Right atrium auricular region (tissue), 2 donors: ENCODE data around the gene SCG3. TPM values are rescaled to one million over a fixed set of nuclear protein-coding genes. Genes with fewer than 3 reads are reported as not detected.
A peak's percentile ranks its signal among the peaks of the same experiment; 100 is the strongest.

Experiments used
- DNase-seq: peaks from one replicate; pipeline ENCODE4 v3.0.0-alpha.2; 2019; ENCODE audit warnings: low spot score
- H3K27ac ChIP-seq, 2 donors: fragments of 200-600 bp; sonication (generic); 1 replicate in 1 of 2; 2 replicates in 1 of 2; pipeline ENCODE4 v1.5.1; 2016 to 2019
- H3K27me3 ChIP-seq, 2 donors: fragments of 200-600 bp; sonication (generic); one replicate each; pipeline versions ENCODE4 v1.5.1 to v1.6.0; 2017 to 2019
- H3K36me3 ChIP-seq: fragments of 200-600 bp; sonication (generic); one replicate; pipeline ENCODE4 v1.5.1; 2016
- H3K4me1 ChIP-seq, 2 donors: fragments of 200-600 bp; sonication (generic); one replicate each; pipeline versions ENCODE4 v1.5.1 to v1.6.0; 2017 to 2019
- H3K4me3 ChIP-seq, 2 donors: fragments of 200-600 bp; sonication (generic); 1 replicate in 1 of 2; 2 replicates in 1 of 2; pipeline ENCODE4 v1.5.1; 2017 to 2019; ENCODE audit warnings: mild to moderate bottlenecking in 1 of 2, moderate library complexity in 1 of 2
- H3K9me3 ChIP-seq, 2 donors: fragments of 200-600 bp; sonication (generic); one replicate each; pipeline ENCODE4 v1.5.1; 2019
- total RNA-seq, 2 donors: library from RNA; depleted of rRNA; stranded (reverse); fragments of >200 nt; gene quantifications; one replicate each; pipeline ENCODE4 v1.1.0, GENCODE V29; 2016
- TF ChIP-seq, protein P1 (sequence below), 2 donors: fragments of 200-600 bp; sonication (generic); IDR thresholded peaks; one replicate each; pipeline ENCODE4 v1.5.1; 2019; ENCODE audit warnings: antibody characterized with exemption in 2 of 2

The SCG3 gene
- total RNA-seq, 2 donors from 2014 or later: not detected

DNA sequence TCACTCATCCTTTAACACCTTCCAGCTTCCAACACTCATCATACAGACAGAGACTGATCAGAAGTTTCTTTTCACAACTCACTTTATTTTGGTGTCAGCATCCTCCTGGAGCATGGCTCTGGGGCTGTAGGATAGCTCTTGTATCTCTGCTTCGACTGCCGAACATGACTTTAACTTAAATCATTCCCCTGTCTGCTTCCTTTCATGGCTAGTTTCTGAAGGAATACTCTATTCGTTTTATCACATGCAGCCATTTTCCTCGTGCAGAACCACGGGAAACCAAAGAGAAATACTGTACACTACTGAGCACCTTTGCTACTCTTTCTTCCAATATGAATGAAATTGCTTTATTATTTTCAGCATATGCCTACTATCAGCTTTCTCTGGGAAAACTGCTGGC, 68.0 kb downstream of the SCG3 start:
- Histone ChIP-seq H3K4me1 (peaks cover 0 to 12% of the 10 kb centered on the region in 2 donors), H3K27ac (no peak overlapping the region), H3K27me3 (no peaks in the 10 kb centered on the region), H3K9me3 (no peaks in the 10 kb centered on the region), H3K4me3 (no peak overlapping the region), H3K36me3 (no peaks in the 10 kb centered on the region)
- no peak for DNase-seq
- TF ChIP-seq, protein P1, sequence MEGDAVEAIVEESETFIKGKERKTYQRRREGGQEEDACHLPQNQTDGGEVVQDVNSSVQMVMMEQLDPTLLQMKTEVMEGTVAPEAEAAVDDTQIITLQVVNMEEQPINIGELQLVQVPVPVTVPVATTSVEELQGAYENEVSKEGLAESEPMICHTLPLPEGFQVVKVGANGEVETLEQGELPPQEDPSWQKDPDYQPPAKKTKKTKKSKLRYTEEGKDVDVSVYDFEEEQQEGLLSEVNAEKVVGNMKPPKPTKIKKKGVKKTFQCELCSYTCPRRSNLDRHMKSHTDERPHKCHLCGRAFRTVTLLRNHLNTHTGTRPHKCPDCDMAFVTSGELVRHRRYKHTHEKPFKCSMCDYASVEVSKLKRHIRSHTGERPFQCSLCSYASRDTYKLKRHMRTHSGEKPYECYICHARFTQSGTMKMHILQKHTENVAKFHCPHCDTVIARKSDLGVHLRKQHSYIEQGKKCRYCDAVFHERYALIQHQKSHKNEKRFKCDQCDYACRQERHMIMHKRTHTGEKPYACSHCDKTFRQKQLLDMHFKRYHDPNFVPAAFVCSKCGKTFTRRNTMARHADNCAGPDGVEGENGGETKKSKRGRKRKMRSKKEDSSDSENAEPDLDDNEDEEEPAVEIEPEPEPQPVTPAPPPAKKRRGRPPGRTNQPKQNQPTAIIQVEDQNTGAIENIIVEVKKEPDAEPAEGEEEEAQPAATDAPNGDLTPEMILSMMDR (IDR thresholded peaks at IDR 0.05): no peak

DNA sequence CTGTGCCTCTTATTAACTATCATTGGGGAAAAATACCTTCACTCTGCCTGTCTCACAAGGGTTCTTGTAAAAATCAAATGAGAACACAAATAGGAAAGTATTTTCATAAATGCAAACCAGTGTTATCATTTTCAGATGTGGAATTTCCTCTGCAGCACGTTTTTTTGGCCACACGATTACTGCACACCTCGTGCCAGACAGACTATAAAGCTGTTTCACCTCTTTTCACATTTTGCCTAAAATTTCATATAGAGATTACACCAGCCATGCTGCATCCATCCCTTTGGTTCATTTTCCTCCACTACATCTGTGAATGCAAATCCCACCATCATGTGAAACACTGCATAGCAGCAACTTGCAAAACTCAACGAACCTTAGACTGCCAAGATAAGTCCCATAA, 68.9 kb downstream of the SCG3 start:
- H3K4me3 ChIP-seq: no peak overlapping the region
- TF ChIP-seq, protein P1 (IDR thresholded peaks at IDR 0.05): no peak
- no peaks in the 10 kb centered on the region for H3K9me3 ChIP-seq
- H3K27ac ChIP-seq: no peak overlapping the region
- H3K4me1 ChIP-seq: peaks cover 0 to 12% of the 10 kb centered on the region in 2 donors
- no peaks in the 10 kb centered on the region for H3K36me3 ChIP-seq
- DNase-seq: no peak
- no peaks in the 10 kb centered on the region for H3K27me3 ChIP-seq

DNA sequence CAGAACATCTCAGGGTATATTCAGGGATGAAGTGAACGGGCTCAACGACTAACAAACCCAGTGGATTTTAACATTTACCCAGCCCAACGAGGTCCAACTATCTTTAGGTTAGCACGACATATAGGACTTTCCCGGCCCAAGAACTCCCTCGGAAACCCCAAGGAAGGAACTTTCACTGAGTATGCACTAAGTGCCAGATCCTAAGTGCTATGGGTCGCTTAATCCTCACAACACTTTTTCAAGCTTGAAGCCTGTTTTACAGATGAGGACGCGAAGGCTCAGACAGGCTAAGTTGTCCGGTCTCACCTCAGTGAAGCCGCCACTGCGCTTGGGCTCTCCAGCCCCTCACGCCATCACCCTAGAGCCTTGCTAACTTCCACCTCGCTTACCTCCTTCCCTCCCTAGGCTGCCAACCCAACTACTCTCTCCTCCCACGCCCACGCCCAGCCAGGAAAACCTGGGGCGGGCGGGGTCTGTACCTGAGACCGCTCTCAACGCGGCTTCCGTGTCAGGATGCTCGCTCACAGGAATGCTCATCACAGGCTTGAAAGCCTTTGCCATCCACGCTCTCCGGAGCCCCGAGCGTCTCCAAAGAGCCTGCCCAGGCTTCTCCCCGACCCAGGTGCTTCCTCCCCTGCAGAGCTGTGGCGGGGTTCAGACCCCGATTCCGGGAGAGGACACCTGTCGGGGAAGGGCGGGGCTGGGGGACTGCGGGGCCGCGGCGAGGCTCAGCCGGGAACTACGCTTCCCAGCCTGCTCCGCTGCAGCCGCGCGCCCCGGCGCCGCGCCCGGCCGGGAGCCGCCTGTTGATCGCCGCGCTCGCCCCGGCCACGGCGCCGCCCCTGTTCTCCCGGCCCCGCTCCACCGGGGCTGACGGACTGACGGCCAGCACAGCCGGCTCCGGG, 69.7 kb downstream of the SCG3 start, which contains the start of gene TMOD2:
TSS of gene TMOD2 (plus strand) at position 806 of the 905 bp plus-strand sequence. CDS start 14,845 bp downstream, outside the sequence.
- no peak for DNase-seq
- TF ChIP-seq, protein P1 (IDR thresholded peaks at IDR 0.05): no peak

DNA sequence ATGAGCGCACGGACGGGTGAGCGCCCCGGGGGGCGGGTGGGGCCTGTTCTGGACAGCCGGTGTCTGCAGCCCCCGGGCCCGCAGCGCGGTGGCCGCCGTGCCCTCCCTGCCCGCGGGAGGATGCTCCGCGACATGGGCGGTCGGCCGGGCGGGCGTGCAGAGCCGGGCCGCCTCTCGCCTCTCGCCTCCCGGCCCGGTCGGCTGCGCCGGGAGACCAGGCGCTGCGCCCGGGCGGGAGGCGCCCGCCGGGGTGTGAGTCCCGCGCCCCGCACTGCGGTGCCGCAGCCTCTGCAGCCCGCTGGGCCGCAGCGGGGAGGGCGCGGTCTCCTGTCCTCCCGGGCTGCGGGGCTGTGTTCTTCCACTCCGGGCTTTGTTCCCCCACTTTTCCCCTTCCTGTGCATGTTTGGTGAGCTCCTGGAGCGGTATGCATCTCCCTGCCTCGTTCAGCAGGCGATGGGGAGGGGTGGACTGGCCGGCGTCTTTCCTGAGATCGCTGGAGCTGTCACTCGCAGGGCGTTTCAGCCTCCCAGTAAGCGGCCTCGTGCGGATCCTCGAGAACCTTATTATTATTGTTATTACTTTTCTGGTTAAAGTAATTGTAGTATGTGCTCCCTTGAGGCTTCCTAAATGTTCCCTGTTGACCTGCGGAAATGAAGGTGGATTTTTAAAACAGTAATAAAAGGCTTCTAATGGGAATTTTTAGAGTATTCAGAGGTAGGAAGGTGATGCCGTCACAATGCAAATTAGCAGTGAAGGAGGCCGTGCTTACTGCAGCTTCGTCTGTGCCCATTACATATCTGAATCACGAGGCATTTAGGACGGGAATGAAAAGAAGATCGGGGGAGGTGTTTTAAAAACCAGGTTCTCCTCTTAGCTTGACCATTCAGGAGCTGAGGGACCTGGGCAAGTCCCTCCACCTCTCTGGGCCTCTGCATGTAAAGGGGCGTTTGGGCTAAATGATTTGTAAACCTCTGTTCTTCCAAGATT, 70.7 kb downstream of the SCG3 start:
- peak overlapping the region; percentile 70 to 90 for H3K4me3 ChIP-seq
- no peaks in the 10 kb centered on the region for H3K36me3 ChIP-seq
- no peaks in the 10 kb centered on the region for H3K27me3 ChIP-seq
- peak overlapping the region; percentile 33 to 55 for H3K27ac ChIP-seq
- TF ChIP-seq, protein P1 (IDR thresholded peaks at IDR 0.05): no peak
- no peak for DNase-seq
- no peaks in the 10 kb centered on the region for H3K9me3 ChIP-seq
- H3K4me1 ChIP-seq: peaks cover 0 to 12% of the 10 kb centered on the region in 2 donors

More for the DNA sequence above, 69.7 kb downstream of the SCG3 start, which contains the start of gene TMOD2:
- Histone ChIP-seq H3K27ac (peak within 1 kb of the TSS; percentile 33 to 55), H3K27me3 (no peaks in the 10 kb centered on the region), H3K4me1 (peaks cover 0 to 12% of the 10 kb centered on the region in 2 donors), H3K9me3 (no peaks in the 10 kb centered on the region), H3K4me3 (peak within 1 kb of the TSS; percentile 70 to 90), H3K36me3 (no peaks in the 10 kb centered on the region)

DNA sequence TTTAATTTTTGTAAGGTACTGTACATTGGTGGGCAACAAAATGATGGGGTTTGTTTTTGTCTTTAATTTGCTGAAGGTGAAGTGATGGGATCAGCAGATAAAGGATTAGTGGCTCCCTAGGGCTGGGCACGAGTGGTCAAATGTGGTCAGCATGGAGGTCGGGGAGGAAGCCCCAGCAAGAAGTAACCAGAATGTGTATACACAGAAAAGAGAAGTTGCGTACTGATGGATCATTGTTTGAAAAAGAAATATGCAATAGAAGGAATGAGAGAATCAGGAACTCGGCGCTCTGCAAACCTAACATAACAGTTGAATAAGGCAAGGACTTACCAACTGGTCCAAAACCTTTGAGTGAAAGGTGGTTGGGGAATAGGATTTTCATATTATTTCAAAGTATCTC, 71.6 kb downstream of the SCG3 start:
- TF ChIP-seq, protein P1 (IDR thresholded peaks at IDR 0.05): no peak
- peaks cover 0 to 16% of the 10 kb centered on the region in 2 donors for H3K4me1 ChIP-seq
- H3K27ac ChIP-seq: no peak overlapping the region
- no peak overlapping the region for H3K4me3 ChIP-seq
- no peaks in the 10 kb centered on the region for H3K9me3 ChIP-seq
- no peaks in the 10 kb centered on the region for H3K36me3 ChIP-seq
- no peak for DNase-seq
- no peaks in the 10 kb centered on the region for H3K27me3 ChIP-seq
